SK-N-SH (cell line): ENCODE data around the gene PLPPR5. TPM values are rescaled to one million over a fixed set of nuclear protein-coding genes. Genes with fewer than 3 reads are reported as not detected.

ENCODE experiments used
- CTCF ChIA-PET: fragments of 300-600, 350-600 bp; formaldehyde crosslinking; extraction: SDS; loops from one replicate; lab custom pipeline; 2021; lab: Yijun Ruan, JAX
- POLR2A ChIA-PET: fragments of 350-600 bp; sonication (Branson Sonifier 250); formaldehyde crosslinking; extraction: SDS; loops from one replicate; lab custom pipeline; 2020; ENCODE audit warnings: antibody characterized with exemption, inconsistent platforms; lab: Yijun Ruan, JAX
- DNase-seq: peaks from one replicate; pipeline ENCODE4 v3.0.0; 2012
- H2AFZ ChIP-seq: fragments of 200-600 bp; sonication (generic); 2 replicates; pipeline ENCODE4 v1.8.1; 2016; ENCODE audit warnings: antibody characterized with exemption, mild to moderate bottlenecking, low read depth
- H3F3A ChIP-seq: fragments of 200-600 bp; sonication (generic); replicated peaks from 2 replicates; pipeline ENCODE3; 2016; ENCODE audit warnings: antibody characterized with exemption, mild to moderate bottlenecking; ENCODE audit not compliant: insufficient read depth
- H3K27ac ChIP-seq, 2 experiments: fragments of 200-500 bp in 1 of 2; fragments of 200-600 bp in 1 of 2; sonication (Bioruptor generic) in 1 of 2; sonication (generic), shearing (Covaris generic) in 1 of 2; 2 replicates each; pipeline versions ENCODE4 v1.5.1 to v1.6.1; 2014 to 2016; ENCODE audit warnings: low read depth in 2 of 2, inconsistent platforms in 1 of 2, low read length in 1 of 2, mild to moderate bottlenecking in 1 of 2, mixed read lengths in 1 of 2
- H3K27me3 ChIP-seq: fragments of 200-600 bp; sonication (generic), shearing (Covaris generic); 2 replicates; pipeline ENCODE4 v1.6.1; 2016; ENCODE audit warnings: mixed run types; ENCODE audit not compliant: insufficient read depth
- H3K36me3 ChIP-seq, 2 experiments: fragments of 200-500 bp in 1 of 2; fragments of 200-600 bp in 1 of 2; sonication (Bioruptor generic) in 1 of 2; sonication (generic) in 1 of 2; replicated peaks in 1 of 2; 2 replicates each; pipeline versions ENCODE3 to v1.5.1; 2014 to 2016; ENCODE audit warnings: low read length in 1 of 2, mild to moderate bottlenecking in 1 of 2; ENCODE audit not compliant: insufficient read depth in 2 of 2, control insufficient read depth in 1 of 2
- H3K4me1 ChIP-seq, 2 experiments: fragments of 200-500 bp in 1 of 2; fragments of 200-600 bp in 1 of 2; sonication (Bioruptor generic) in 1 of 2; sonication (generic), shearing (Covaris generic) in 1 of 2; 2 replicates each; pipeline versions ENCODE4 v1.5.1 to v1.6.1; 2014 to 2016; ENCODE audit warnings: low read depth in 1 of 2, low read length in 1 of 2, mixed run types in 1 of 2; ENCODE audit not compliant: insufficient read depth in 2 of 2, control insufficient read depth in 1 of 2
- H3K4me2 ChIP-seq: fragments of 200-600 bp; sonication (generic), shearing (Covaris generic); 2 replicates; pipeline ENCODE4 v1.6.1; 2017; ENCODE audit warnings: mixed run types
- H3K4me3 ChIP-seq, 2 experiments: fragments of 200-500 bp in 1 of 2; fragments of 200-600 bp in 1 of 2; sonication (Bioruptor generic) in 1 of 2; sonication (generic), shearing (Covaris generic) in 1 of 2; 2 replicates each; pipeline versions ENCODE4 v1.5.1 to v1.8.1; 2014 to 2016; ENCODE audit warnings: low read depth in 2 of 2, inconsistent platforms in 1 of 2, low read length in 1 of 2, mild to moderate bottlenecking in 1 of 2, mixed read lengths in 1 of 2, moderate library complexity in 1 of 2
- H3K79me2 ChIP-seq: fragments of 200-600 bp; sonication (generic); 2 replicates; pipeline ENCODE4 v1.8.1; 2017; ENCODE audit warnings: mild to moderate bottlenecking; ENCODE audit not compliant: insufficient read depth
- H3K9ac ChIP-seq: fragments of 200-600 bp; sonication (generic); 2 replicates; pipeline ENCODE4 v1.6.1; 2017; ENCODE audit warnings: mixed run types
- H3K9me2 ChIP-seq: fragments of 200-600 bp; sonication (generic); 2 replicates; pipeline ENCODE4 v1.6.1; 2017; ENCODE audit warnings: mixed run types
- H3K9me3 ChIP-seq: fragments of 200-600 bp; sonication (generic); 2 replicates; pipeline ENCODE4 v1.6.1; 2017; ENCODE audit warnings: mixed run types, mild to moderate bottlenecking, moderate library complexity
- H4K20me1 ChIP-seq: fragments of 200-600 bp; sonication (generic); 2 replicates; pipeline ENCODE4 v1.6.1; 2017; ENCODE audit warnings: mild to moderate bottlenecking, mixed run types; ENCODE audit not compliant: insufficient read depth
- CHD2 ChIP-seq: fragments of 150-350 bp; IDR thresholded peaks from 2 replicates; pipeline ENCODE4 v1.6.1; 2018; ENCODE audit warnings: low read length; ENCODE audit not compliant: partially characterized antibody
- EZH2phosphoT487 ChIP-seq: fragments of 200-600 bp; sonication (generic); IDR thresholded peaks from 2 replicates; pipeline ENCODE4 v1.6.1; 2017; ENCODE audit warnings: low read depth, mixed run types, mild to moderate bottlenecking, antibody characterized with exemption, moderate library complexity, borderline replicate concordance
- FOSL2 ChIP-seq: IDR thresholded peaks from 2 replicates; pipeline ENCODE4 v1.4.0; 2012; ENCODE audit warnings: low read depth, mild to moderate bottlenecking, moderate library complexity, borderline replicate concordance
- FOXM1 ChIP-seq: IDR thresholded peaks from 2 replicates; pipeline ENCODE4 v1.4.0; 2012; ENCODE audit warnings: low read depth, mild to moderate bottlenecking
- GABPA ChIP-seq: IDR thresholded peaks from 2 replicates; pipeline ENCODE4 v1.4.0; 2012; ENCODE audit warnings: low read depth, mild to moderate bottlenecking
- MEF2A ChIP-seq: IDR thresholded peaks from 2 replicates; pipeline ENCODE4 v1.4.0; 2012; ENCODE audit warnings: low read depth, borderline replicate concordance
- MXI1 ChIP-seq: IDR thresholded peaks from 2 replicates; pipeline ENCODE4 v1.6.1; 2012; ENCODE audit warnings: mild to moderate bottlenecking, low read depth, low read length, improper control_type of control experiment
- NRF1 ChIP-seq: IDR thresholded peaks from 2 replicates; pipeline ENCODE4 v1.6.1; 2012; ENCODE audit warnings: low read depth, mild to moderate bottlenecking, low read length
- RAD21 ChIP-seq: IDR thresholded peaks from 2 replicates; pipeline ENCODE4 v1.6.1; 2012; ENCODE audit warnings: mild to moderate bottlenecking, low read length
- RFX5 ChIP-seq: IDR thresholded peaks from 2 replicates; pipeline ENCODE4 v1.6.1; 2012; ENCODE audit warnings: mild to moderate bottlenecking, improper control_type of control experiment, low read length
- RXRA ChIP-seq: IDR thresholded peaks from 2 replicates; pipeline ENCODE4 v1.4.0; 2012; ENCODE audit warnings: low read depth, mild to moderate bottlenecking, borderline replicate concordance
- SMC3 ChIP-seq: IDR thresholded peaks from 2 replicates; pipeline ENCODE4 v1.6.1; 2012; ENCODE audit warnings: low read depth, low read length, improper control_type of control experiment
- WGBS: methylation state at CpG from one replicate; pipeline ENCODE4 v1.1.6; 2017; ENCODE audit warnings: low lambda C conversion rate; 5-methylcytosine and 5-hydroxymethylcytosine counted together
- polyA plus RNA-seq, 3 experiments: library from polyadenylated mRNA; depleted of rRNA; stranded (reverse); fragments of >200 nt; gene quantifications; 2 replicates each; pipeline ENCODE4 v1.2.3, GENCODE V29; 2012
- TF ChIP-seq, protein P1 (sequence below): IDR thresholded peaks from 2 replicates; pipeline ENCODE4 v1.4.0; 2012; ENCODE audit warnings: low read depth, borderline replicate concordance

The PLPPR5 gene
- polyA plus RNA-seq, 1 of the 3 experiments (the other 2 are of a cell fraction) = 0.23 TPM

DNA sequence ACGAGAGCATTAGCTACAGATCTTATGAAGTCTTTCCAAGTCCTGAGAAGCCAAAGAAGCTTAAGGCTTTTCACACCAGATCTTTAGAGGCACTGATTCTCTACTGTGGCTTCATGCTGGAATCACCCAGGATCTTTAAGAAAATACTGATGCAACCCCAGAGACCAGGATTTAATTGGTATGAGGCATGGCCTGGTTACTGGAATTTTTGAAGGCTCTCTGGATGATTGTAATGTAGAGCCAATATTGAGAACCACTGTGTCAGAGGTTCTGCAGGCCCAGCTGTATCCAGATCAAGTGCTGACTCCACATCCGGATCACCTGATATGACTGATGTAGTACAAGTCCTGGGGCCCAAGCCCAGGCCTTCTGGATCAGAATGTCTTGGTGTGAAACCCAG is 105.7 kb downstream of the PLPPR5 start:
- H4K20me1 ChIP-seq = no peaks in the 10 kb centered on the region
- H3F3A ChIP-seq = no peaks in the 10 kb centered on the region
- POLR2A ChIA-PET = no interaction called here
- H3K4me2 ChIP-seq = no peak overlapping the region
- no peak overlapping the region for H2AFZ ChIP-seq
- H3K9ac ChIP-seq = no peak overlapping the region
- no peak for TF ChIP-seq EZH2phosphoT487
- no peak for TF ChIP-seq RFX5
- TF ChIP-seq MXI1 = no peak
- no peak for TF ChIP-seq NRF1
- no peak for TF ChIP-seq GABPA
- TF ChIP-seq FOXM1 = no peak
- no peak for TF ChIP-seq FOSL2
- TF ChIP-seq RXRA = no peak
- TF ChIP-seq, protein P1, sequence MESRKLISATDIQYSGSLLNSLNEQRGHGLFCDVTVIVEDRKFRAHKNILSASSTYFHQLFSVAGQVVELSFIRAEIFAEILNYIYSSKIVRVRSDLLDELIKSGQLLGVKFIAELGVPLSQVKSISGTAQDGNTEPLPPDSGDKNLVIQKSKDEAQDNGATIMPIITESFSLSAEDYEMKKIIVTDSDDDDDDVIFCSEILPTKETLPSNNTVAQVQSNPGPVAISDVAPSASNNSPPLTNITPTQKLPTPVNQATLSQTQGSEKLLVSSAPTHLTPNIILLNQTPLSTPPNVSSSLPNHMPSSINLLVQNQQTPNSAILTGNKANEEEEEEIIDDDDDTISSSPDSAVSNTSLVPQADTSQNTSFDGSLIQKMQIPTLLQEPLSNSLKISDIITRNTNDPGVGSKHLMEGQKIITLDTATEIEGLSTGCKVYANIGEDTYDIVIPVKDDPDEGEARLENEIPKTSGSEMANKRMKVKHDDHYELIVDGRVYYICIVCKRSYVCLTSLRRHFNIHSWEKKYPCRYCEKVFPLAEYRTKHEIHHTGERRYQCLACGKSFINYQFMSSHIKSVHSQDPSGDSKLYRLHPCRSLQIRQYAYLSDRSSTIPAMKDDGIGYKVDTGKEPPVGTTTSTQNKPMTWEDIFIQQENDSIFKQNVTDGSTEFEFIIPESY = no peak
- no peak for TF ChIP-seq MEF2A
- no peaks in the 10 kb centered on the region for H3K79me2 ChIP-seq
- WGBS = 69% methylated on average over 2 of the region's 2 CpGs
- no peak overlapping the region for H3K27ac ChIP-seq
- H3K9me3 ChIP-seq = no peaks in the 10 kb centered on the region
- H3K9me2 ChIP-seq = no peaks in the 10 kb centered on the region
- no peaks in the 10 kb centered on the region for H3K27me3 ChIP-seq
- H3K4me1 ChIP-seq = no peaks in the 10 kb centered on the region; a peak in 1 of 4 replicates
- H3K36me3 ChIP-seq = no peaks in the 10 kb centered on the region
- H3K4me3 ChIP-seq = no peak overlapping the region
- CTCF ChIA-PET = interaction anchor here (1.2 kb wide), 1 partner anchor 11 kb away, joined by 3 read pairs; no protein-coding TSS in a partner anchor
- DNase-seq = no peak

DNA sequence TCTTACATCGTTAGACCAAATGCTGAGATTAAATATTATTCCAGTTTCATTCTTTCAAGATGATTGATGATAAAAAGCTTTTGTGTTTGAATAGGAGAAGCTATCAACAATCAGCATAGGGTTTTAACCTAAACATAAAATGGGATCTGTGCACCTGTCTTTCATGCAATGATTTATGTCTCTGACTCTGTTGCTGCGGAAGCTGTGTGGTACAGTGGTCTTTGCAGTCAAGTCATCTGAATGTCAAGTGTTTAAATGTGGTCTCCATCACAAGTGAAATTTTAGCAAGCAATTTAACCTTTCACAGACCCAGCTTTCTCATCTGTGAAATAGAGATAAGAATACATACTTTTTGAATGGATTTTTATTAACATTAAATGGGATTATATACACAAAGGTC is 107.2 kb downstream of the PLPPR5 start:
- CTCF ChIA-PET = interaction anchor here (0.8 to 1.4 kb wide), 4 partner anchors 9 to 28 kb away, joined by 3 to 5 read pairs (median 3); no protein-coding TSS in a partner anchor
- no peak for DNase-seq
- H3K4me3 ChIP-seq = no peak overlapping the region
- no peaks in the 10 kb centered on the region for H3K79me2 ChIP-seq
- no peaks in the 10 kb centered on the region for H3F3A ChIP-seq
- H3K27me3 ChIP-seq = no peaks in the 10 kb centered on the region
- no peaks in the 10 kb centered on the region; a peak in 1 of 4 replicates for H3K4me1 ChIP-seq
- no peak overlapping the region for H3K9ac ChIP-seq
- no peak overlapping the region for H3K4me2 ChIP-seq
- no peaks in the 10 kb centered on the region for H3K36me3 ChIP-seq
- no peaks in the 10 kb centered on the region for H3K9me2 ChIP-seq
- WGBS = 98% methylated on average over 2 of the region's 2 CpGs
- H4K20me1 ChIP-seq = no peaks in the 10 kb centered on the region
- no peak overlapping the region for H2AFZ ChIP-seq
- no peak overlapping the region for H3K27ac ChIP-seq
- H3K9me3 ChIP-seq = no peaks in the 10 kb centered on the region
- TF ChIP-seq RFX5 = no peak
- no peak for TF ChIP-seq CHD2
- no peak for TF ChIP-seq RAD21
- no peak for TF ChIP-seq FOSL2
- TF ChIP-seq SMC3 = no peak
- no peak for TF ChIP-seq FOXM1
- TF ChIP-seq, all 33 proteins: peak for 0
- POLR2A ChIA-PET = no interaction called here
